NCI-H2196 treated with DMSO at 0.1 percent for 48 hours (cell line): Measurements from ENCODE around the gene WDHD1.
"Not testable (repeated sequence)": the region's sequence is repeated elsewhere in the genome, so short reads cannot be mapped to it uniquely, and the experiment has no call there.

Experiments
- DNase-seq: peaks from one replicate; lab custom pipeline; 2025; ENCODE audit not compliant: unreplicated experiment; lab: John Stamatoyannopoulos, UW

Gene WDHD1

DNA sequence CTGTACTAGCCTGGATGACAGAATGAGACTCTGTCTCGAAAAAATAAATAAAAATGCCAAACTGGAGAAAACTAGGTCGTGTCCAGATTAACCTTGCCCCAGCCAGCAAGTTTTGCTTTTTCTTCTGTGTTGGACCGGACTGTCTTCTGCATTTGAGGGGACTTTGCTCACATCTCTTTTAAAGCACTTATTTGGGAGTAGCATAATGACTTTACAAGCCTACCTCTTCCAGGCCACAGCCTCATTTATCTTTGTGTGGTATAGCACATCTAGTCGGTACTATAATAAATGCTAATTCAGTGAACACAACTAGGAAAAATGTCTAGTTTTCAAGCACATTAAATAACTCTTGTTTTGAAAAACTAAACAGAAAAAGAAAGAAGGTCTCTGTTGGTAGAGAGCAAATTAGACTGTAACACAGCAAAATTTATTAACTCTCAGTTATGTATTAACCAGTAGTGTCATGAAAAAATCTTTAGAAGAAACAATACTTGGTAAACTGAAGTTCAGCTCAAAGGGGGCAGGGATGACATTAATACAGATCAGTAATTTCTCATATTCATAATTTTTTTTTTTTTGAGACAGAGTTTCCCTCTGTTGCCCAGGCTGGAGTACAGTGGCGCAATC lies 52.0 kb downstream of the WDHD1 start:
- DNase-seq: no peak

DNA sequence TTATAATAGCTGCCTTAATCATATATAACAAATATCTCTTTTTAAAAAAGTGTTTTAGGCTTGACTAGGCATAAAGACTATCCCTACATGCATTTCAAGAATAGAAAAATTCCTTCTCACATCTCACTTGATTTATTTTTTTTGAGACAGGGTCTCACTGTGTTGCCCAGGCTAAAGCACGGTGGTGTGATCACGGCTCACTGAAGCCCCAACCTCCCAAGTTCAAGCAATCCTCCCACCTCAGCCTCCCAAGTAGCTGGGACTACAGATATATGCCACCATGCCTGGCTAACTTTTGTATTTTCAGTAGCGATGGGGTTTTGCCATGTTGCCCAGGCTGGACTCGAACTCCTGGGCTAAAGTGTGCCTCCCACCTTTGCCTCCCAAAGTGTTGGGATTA lies 59.4 kb downstream of the WDHD1 start:
- DNase-seq: no peak

DNA sequence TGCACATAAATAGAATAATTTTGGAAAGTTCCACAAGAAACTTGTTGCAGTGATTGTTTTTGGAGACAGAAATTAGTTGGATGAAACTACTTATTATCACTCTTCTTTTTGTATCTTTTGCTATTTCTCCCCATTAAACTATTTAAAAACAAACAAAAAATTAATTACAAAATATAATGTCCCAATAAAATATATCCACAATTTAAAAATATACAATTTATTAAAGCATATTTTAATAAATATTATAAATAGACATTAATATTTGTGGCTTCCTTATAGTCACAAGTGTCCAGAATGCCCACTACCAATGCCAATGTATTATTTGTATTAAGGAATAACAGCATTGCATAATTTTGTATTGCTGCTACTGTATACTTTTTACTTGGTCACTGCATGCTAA lies 71.8 kb downstream of the WDHD1 start:
- DNase-seq: no peak

GRCh38 chr14:54953609-54954008 lies 73.3 kb downstream of the WDHD1 start:
- not testable (repeated sequence) for DNase-seq

DNA sequence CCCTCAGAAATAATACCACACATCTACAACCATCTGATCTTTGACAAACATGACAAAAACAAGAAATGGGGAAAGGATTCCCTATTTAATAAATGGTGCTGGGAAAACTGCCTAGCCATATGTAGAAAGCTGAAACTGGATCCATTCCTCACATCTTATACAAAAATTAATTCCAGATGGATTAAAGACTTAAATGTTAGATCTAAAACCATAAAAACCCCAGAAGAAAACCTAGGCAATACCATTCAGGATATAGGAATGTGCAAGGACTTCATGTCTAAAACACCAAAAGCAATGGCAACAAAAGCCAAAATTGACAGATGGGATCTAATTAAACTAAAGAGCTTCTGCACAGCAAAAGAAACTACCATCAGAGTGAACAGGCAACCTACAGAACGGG lies 74.1 kb downstream of the WDHD1 start:
- DNase-seq: not testable (repeated sequence)

GRCh38 chr14:54947230-54947629 lies 79.7 kb downstream of the WDHD1 start:
- DNase-seq: no peak

DNA sequence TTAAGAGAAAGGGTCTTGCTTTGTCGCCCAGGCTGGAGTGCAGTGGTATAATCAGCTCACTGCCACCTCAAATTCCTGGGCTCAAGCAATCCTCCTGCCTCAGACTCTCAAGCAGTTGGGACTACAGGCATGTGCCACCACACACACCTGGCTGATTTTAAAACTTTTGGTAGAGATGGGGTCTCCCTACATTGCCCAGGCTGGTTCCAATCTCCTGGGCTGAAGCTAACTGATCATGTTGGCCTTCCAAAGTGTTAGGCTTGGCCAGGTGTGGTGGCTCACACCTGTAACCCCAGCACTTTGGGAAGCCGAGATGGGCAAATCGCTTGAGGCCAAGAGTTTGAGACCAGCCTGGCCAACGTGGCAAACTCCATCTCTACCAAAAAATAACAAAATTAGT lies 80.4 kb downstream of the WDHD1 start:
- no peak for DNase-seq

DNA sequence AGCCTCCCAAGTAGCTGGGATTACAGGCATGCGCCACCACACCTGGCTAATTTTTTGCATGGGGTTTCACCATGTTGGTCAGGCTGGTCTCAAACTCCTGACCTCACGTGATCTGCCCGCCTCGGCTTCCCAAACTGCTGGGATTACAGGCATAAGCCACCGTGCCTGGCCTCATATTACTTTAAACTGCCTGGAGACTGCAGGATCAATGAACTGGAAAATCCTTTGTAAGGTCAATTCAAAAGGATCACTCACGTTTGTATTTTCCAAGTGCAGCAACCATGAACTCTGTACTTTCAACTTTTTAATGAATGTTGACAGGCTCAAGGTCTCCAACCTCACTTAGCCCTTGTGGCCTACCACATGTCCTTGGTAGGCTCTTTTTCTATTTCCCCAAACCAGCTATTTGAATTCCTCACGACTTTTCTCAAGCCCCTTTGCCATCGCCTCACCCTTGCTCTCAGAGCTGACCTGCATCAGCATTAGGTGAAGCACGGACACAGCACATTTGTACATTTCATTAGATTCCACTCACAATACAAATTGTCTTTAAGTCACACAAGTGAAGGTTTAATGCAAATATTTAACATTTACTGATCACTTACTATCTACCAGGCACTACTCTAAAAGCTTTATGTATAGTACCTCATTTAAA lies 82.0 kb downstream of the WDHD1 start:
- no peak for DNase-seq

DNA sequence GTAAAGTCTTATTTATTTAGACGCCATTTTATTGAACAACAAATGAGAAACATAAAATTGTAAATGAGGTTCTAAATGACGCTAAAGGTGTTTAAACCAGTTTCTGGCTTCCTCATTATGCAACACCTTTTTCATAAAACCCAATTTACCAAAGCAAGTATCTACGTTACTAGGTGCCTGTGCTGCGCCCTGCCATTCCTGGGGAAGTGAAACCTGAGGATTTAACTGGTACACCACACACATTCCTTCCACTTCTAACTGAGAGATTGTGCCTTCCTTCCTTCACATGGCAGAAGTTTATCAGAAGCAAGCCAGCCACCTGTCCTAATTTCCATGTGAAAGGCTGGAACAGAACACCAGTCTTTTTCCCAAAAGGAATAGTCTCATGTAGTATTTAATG lies 84.0 kb downstream of the WDHD1 start:
- no peak for DNase-seq

GRCh38 chr14:54936816-54937215 lies 90.1 kb downstream of the WDHD1 start:
- no peak for DNase-seq

DNA sequence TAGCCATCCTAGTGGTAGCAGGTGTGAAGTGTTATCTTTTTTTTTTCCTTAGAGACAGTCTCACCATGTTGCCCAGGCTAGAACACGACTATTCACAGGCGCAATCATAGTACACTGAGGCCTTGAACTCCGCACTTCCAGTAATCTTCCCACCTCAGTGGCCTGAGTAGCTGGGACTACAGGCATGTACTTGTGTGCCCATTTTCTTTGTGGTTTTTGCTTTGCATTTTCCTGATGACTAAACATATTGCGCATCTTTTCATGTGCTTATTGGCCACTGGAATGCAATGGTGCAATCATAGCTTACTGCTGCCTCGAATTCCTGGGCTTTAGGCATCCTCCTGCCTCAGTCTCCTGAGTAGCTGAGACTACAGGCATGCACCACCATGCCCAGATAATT lies 90.9 kb downstream of the WDHD1 start:
- no peak for DNase-seq

DNA sequence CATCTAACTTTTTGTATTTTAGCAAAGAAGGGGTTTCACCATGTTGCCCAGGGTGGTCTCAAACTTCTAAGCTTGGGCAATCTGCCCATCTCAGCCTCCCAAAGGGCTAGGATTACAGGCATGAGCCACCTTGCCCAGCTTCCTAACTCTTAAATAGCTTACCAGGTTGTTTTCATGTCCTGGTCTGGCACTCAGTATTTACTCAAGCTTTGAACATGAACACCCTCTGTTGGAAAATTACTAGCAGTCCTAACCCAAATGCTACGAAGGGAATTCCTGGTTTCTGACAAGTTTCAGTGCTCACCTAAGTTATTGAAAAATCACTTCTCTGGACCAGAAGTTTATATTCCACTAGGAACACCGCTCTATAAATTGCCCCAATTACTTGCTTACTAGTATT lies 91.8 kb downstream of the WDHD1 start:
- DNase-seq: no peak

DNA sequence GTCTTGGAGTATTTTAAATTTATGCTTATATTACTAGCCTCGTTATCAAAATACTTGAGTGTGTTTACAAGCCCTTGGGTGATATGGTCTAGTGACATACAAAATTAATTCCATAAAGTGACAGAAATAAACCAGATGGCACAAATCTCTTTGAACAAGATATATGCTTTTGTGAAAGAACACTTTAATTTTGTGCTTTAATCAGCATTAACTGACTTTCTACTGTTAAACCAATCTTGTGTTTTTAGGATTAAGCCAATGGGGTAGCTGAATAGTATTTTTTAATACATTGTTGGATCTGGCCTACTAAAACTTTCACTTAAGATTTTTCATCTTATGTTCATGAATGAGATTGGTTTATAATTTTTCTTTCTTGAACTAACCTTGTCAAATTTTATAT lies 93.9 kb downstream of the WDHD1 start:
- DNase-seq: no peak

GRCh38 chr14:54931598-54932340 lies 95.1 kb downstream of the WDHD1 start:
- no peak for DNase-seq

DNA sequence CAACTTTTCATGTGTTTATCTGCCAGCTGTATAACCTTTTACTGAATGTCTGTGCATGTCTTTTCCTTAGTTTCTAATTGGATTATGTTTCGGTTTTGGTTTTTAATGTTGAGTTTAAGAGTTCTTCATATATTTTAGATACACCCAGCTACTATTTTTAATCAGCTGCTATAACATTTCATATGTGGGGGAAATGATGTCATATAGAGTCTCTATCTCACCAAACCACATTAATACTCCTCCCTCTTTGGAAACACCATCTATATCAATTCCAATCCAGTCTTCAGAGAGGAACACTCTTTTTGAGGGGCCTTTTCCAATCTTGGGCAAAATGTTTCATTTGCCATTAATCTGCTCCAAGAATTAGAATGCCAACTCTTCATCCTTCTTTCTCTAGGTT lies 95.8 kb downstream of the WDHD1 start:
- DNase-seq: no peak

- no peak for DNase-seq
These were observed 97.3 kb downstream of the WDHD1 start for GRCh38 chr14:54929556-54929955.

DNA sequence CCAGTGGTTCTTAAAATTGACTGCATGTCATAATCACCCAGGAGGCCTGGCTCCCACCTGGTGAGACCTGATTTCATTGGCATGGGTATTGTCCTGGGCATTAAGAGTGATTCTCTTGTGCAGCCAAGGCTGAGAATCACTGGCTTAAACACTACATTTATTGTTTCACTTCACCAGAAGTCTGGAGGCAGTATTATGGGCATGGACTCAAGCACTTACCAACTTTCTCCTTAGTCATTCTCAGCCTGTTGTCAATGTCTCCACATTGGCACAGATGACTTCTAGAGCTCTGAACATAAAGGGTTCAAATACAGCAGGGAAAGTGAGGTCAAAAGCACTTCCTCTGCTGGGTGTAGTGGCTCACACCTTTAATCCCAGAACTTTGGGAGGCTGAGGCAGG lies 98.7 kb downstream of the WDHD1 start:
- no peak for DNase-seq

- no peak for DNase-seq
These were observed 99.3 kb downstream of the WDHD1 start for GRCh38 chr14:54927551-54927950.

DNA sequence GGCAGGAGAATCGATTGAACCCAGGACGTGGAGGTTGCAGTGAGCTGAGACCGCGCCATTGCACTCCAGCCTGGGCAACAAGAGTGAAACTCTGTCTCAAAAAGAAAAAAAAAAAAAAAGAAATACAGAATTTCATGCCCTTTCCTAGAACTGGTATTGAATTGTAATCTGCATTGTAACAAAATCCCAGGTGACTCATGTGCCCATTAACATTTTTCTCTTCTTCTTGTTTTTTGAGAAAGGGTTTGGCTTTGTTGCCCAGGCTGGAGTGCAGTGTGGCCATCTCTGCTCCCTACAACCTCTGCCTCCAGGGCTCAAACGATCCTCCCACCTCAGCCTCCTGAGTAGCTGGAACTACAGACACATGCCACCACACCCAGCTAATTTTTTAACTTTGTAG lies 100.3 kb downstream of the WDHD1 start:
- DNase-seq: not testable (repeated sequence)

DNA sequence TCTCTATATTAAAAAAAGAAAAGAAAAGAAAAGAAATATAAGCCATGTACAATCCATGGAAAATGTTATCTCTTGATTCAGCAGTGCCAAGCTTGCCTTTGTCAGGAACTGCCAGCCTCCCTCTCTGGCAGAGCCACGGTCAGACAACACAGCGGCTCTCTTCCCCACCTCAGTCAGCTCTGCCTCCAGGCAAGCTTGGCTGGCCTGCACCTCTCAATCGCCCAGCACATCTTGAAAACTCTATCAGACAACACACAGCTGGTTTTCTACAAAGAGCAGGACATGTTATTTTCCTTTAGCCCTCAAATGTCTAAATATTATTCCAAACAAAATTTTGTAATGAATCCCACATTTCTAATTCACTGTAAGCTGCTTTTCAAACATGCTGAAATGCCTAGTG lies 104.3 kb downstream of the WDHD1 start:
- DNase-seq: no peak

DNA sequence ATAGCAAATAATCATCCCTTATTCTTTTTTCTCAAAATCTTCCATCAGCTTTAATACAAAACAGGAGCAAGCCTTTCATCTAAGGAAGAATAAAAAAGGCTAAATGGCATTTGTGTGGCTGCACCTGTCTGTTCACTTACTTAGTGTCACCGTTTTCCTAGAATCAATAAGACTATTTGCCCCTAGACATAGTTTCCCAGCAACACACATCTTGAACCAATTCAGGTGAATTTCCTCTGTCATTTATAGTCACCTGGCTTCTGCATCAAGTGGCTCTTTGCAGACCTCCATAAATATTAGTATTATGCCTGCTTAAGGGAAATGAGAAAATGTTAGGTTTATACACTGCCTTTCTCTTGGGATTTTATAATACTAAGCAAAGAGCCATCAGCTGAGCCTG lies 106.8 kb downstream of the WDHD1 start:
- DNase-seq: no peak

DNA sequence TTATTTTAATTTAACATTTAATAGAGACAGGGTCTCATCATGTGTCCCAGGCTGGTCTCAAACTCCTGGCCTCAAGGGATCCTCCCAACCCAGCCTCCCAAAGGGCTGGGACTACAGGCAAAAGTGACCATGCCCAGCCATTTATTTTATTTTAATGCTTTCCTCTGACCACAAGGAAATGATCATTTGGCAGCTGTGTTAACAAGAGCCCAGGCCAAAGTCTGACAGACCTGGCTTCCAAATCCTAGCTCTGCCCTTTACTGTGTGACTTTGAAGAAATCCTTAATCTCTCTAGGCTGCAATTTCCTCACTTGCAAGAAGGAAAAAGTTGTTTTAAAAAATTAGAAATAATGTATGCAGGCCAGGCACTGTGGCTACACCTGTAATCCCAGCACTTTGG lies 107.6 kb downstream of the WDHD1 start:
- no peak for DNase-seq
